Activated CD8-positive, alpha-beta memory T cell treated with anti-CD3 and anti-CD28 coated beads, Interleukin-2, amount 10 ng/mL, durations not matched to agents 7 days and 5 days (primary cell): ENCODE data around the gene CHAC2. TPM values are rescaled to one million over a fixed set of nuclear protein-coding genes. Genes with fewer than 3 reads are reported as not detected.
"Not testable (repeated sequence)": the region's sequence is repeated elsewhere in the genome, so short reads cannot be mapped to it uniquely, and the experiment has no call there.

Source experiments
- ATAC-seq: fragments of 150-1000 bp; cut with Tn5 transposase; one replicate; pipeline ENCODE4 v1.10.0; 2021; ENCODE audit warnings: moderate library complexity
- CTCF ChIA-PET: fragments of 350-600 bp; sonication (Branson Sonifier 250); formaldehyde crosslinking; loops from one replicate; lab custom pipeline; 2021; ENCODE audit warnings: antibody characterized with exemption; lab: Charles Lee
- DNase-seq: peaks from one replicate; pipeline ENCODE4 v3.0.0-alpha.2; 2020
- H3K27ac Mint-ChIP-seq: one replicate; pipeline ENCODE4 v1.8.0; 2021; ENCODE audit warnings: mild to moderate bottlenecking, mixed read lengths
- H3K27me3 Mint-ChIP-seq: one replicate; pipeline ENCODE4 v1.8.0; 2021; ENCODE audit warnings: mixed read lengths
- H3K36me3 Mint-ChIP-seq: one replicate; pipeline ENCODE4 v1.8.0; 2021; ENCODE audit warnings: mild to moderate bottlenecking, mixed read lengths
- H3K4me1 Mint-ChIP-seq: one replicate; pipeline ENCODE4 v1.8.0; 2021; ENCODE audit warnings: mixed read lengths
- H3K4me3 Mint-ChIP-seq: one replicate; pipeline ENCODE4 v1.8.0; 2021; ENCODE audit warnings: mild to moderate bottlenecking, moderate library complexity, mixed read lengths
- H3K9me3 Mint-ChIP-seq: one replicate; pipeline ENCODE4 v1.8.0; 2022; ENCODE audit warnings: low read depth, mixed read lengths
- total RNA-seq, 2 experiments: library from RNA; stranded (reverse); gene quantifications; one replicate each; pipeline ENCODE4 v1.2.3, GENCODE V29; 2021

Gene CHAC2
- total RNA-seq, 2 experiments from 2014 or later = 13.3 to 21.9 TPM

- ATAC-seq (no peak), DNase-seq (no peak)
- Mint-ChIP-seq H3K4me1 (no peaks in the 10 kb centered on the region), H3K9me3 (no peaks in the 10 kb centered on the region), H3K27ac (no peak overlapping the region), H3K4me3 (no peak overlapping the region), H3K27me3 (no peaks in the 10 kb centered on the region), H3K36me3 (peaks cover 20% of the 10 kb centered on the region)
- CTCF ChIA-PET = no interaction called here
Observed at GRCh38 chr2:53820048-53820447, 52.4 kb downstream of the CHAC2 start.

- no peaks in the 10 kb centered on the region for H3K27me3 Mint-ChIP-seq
- CTCF ChIA-PET = no interaction called here
- DNase-seq = no peak
Observed at GRCh38 chr2:53820711-53821110, 53.1 kb downstream of the CHAC2 start.

GRCh38 chr2:53821810-53822209 is 54.2 kb downstream of the CHAC2 start:
- no peaks in the 10 kb centered on the region for H3K4me1 Mint-ChIP-seq
- peaks cover 8% of the 10 kb centered on the region for H3K36me3 Mint-ChIP-seq
- CTCF ChIA-PET = no interaction called here
- no peak overlapping the region for H3K27ac Mint-ChIP-seq
- no peaks in the 10 kb centered on the region for H3K9me3 Mint-ChIP-seq
- no peaks in the 10 kb centered on the region for H3K27me3 Mint-ChIP-seq
- H3K4me3 Mint-ChIP-seq = no peak overlapping the region
- ATAC-seq (no peak), DNase-seq (no peak)

More at GRCh38 chr2:53820711-53821110, 53.1 kb downstream of the CHAC2 start:
- H3K9me3 Mint-ChIP-seq = no peaks in the 10 kb centered on the region
- H3K4me1 Mint-ChIP-seq = no peaks in the 10 kb centered on the region
- no peak overlapping the region for H3K4me3 Mint-ChIP-seq
- H3K36me3 Mint-ChIP-seq = peaks cover 14% of the 10 kb centered on the region
- H3K27ac Mint-ChIP-seq = no peak overlapping the region
- ATAC-seq = no peak

GRCh38 chr2:53823639-53824038 is 56.0 kb downstream of the CHAC2 start:
- ATAC-seq, H3K27ac Mint-ChIP-seq: not testable (repeated sequence)
- CTCF ChIA-PET = interaction anchor here (0.7 kb wide), 1 partner anchor 129 kb away, joined by 3 read pairs; no protein-coding TSS in a partner anchor

More at GRCh38 chr2:53823639-53824038, 56.0 kb downstream of the CHAC2 start:
- not testable (repeated sequence) for H3K4me3 Mint-ChIP-seq, DNase-seq, H3K36me3 Mint-ChIP-seq, H3K4me1 Mint-ChIP-seq, H3K9me3 Mint-ChIP-seq, H3K27me3 Mint-ChIP-seq

Other genes starting within 250 kb of the CHAC2 start
- 10 to 100 TPM; 27.6 to 30.1 TPM for gene ASB3, start 19.1 kb downstream of the CHAC2 start, total RNA-seq
- gene ERLEC1, start 19.2 kb downstream of the CHAC2 start, total RNA-seq = 10 to 100 TPM; 21.6 to 30.8 TPM
- gene GPR75, start 92.2 kb downstream of the CHAC2 start, total RNA-seq = 1 to 10 TPM; 3.3 to 3.7 TPM
- gene PSME4, start 203.2 kb downstream of the CHAC2 start, total RNA-seq = 10 to 100 TPM; 57.0 to 70.0 TPM